GM20000 (cell line): ENCODE results near the gene CLCA1.
A peak's percentile ranks its signal among the peaks of the same experiment; 100 is the strongest.

Source experiments
- DNase-seq: peaks from one replicate; pipeline ENCODE4 v3.0.0; 2012; ENCODE audit warnings: low spot score
- CTCF ChIP-seq: IDR thresholded peaks from 2 replicates; pipeline ENCODE4 v1.5.1; 2012; ENCODE audit warnings: mild to moderate bottlenecking, control low read depth; ENCODE audit errors: extremely low read depth, missing control alignments

The CLCA1 gene

GRCh38 chr1:86468501-86468977 is at the start of gene CLCA1:
TSS of gene CLCA1 (plus strand) at chr1:86468927. CDS start at chr1:86468972, 45 bp downstream.
- TF ChIP-seq CTCF = no peak
- no peak for DNase-seq

- peak; percentile 58 for DNase-seq
- peak; percentile 48 for TF ChIP-seq CTCF
These were observed 49.3 kb upstream of the CLCA1 start for GRCh38 chr1:86419277-86419903.

GRCh38 chr1:86421601-86422280 is 47.0 kb upstream of the CLCA1 start:
- no peak for DNase-seq
- no peak for TF ChIP-seq CTCF

DNA sequence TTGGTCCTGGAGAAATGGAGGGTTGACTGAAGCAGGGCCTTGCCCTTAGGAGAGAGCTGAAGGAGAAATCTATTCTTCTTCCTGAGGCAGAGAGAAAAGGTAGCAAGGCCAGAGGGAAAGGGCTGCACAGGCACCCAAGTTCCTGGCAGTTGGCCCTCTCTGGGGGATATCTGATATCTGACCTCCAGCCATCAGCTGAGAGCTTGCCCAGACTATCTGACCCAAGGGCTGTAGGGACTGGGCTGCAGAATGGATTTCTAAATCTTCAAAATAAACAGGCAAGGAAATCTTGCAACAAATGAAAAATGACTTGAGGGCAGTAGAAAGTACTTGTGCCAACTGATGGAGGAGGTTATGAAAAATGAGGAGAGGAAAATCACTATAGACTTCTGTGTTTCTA is 45.3 kb upstream of the CLCA1 start:
- TF ChIP-seq CTCF = no peak
- no peak for DNase-seq

DNA sequence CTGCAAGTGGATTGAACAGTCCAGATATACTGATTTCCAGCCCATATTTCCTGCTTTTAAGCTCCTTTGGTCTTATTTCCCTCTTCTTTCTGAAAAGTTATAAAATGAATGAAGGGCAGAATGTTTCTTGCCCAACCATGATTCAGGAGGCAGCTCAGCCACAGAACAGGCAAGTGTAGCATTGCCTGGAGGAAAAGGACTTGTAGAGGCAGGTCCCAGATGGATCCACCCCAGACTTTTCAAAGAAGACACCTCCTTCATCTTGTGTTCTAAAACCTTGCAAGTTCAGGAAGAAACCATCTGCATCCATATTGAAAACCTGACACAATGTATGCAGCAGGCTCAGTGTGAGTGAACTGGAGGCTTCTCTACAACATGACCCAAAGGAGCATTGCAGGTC is 44.9 kb upstream of the CLCA1 start, which contains the start of gene CLCA2:
CLCA2 (plus strand) TSS at position 299 of the 400 bp plus-strand sequence; CDS start at position 376, 77 bp downstream.
- DNase-seq = no peak

DNA sequence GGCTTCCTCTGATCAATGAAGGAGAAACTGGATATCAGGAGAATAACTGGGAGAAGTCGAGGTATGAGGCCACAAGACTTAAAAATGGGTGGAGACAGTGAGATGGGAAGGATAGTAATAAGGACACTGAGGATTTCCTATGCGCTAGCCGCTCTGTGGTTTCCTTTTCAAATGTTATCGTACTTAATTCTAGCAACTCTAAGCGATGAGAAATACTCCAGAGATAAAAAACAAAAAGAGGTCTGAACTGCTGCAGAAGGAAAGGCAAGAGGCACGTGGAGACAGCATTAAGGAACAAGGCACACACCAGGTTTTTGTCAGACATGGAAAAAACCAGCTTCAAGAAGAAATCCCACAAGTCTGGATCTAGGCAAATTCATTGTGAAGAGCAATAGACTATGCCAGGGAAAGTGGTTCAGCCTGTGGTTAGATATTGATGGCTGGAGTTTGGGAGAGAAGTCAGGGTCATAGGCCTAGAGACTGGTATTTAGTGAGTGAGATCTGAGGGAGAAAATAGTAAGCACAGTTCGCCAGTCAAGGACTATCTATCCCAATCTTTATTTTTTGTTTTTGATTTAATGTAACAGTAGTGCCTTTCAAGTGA is 39.5 kb upstream of the CLCA1 start:
- no peak for DNase-seq
- TF ChIP-seq CTCF = no peak

More for the DNA sequence above, 44.9 kb upstream of the CLCA1 start, which contains the start of gene CLCA2:
- TF ChIP-seq CTCF = no peak

- no peak for TF ChIP-seq CTCF
- no peak for DNase-seq
These were observed 38.9 kb upstream of the CLCA1 start for GRCh38 chr1:86429835-86430234.
